ENCODE measurements around the gene PNMA8C. TPM values are rescaled to one million over a fixed set of nuclear protein-coding genes. Genes with fewer than 3 reads are reported as not detected.
"Not testable (repeated sequence)": the region's sequence is repeated elsewhere in the genome, so short reads cannot be mapped to it uniquely, and the experiment has no call there.

PNMA8C gene
- total RNA-seq, 1 experiment from 2014 or later: not detected

- intact Hi-C loops (cut with micrococcal nuclease): no loop called here
- peaks cover 12% of the 10 kb centered on the region; the same call in 1 of the 2 replicates for H3K79me2 ChIP-seq (ENCODE audit: low read length)
- CTCF ChIA-PET: no interaction called here
Observed at GRCh38 chr19:46380690-46381089, 48.0 kb downstream of the PNMA8C start.

GRCh38 chr19:46378268-46378667 lies 50.5 kb downstream of the PNMA8C start:
- no peak overlapping the region for H3K4me2 ChIP-seq (ENCODE audit: low read length)
- ChIA-PET POLR2A (ENCODE audit: unreplicated experiment) (no interaction called here), CTCF (no interaction called here)
- no TSS peak for BruUV-seq (replicated peaks)
- H2AFZ ChIP-seq (ENCODE audit: low read length): no peak overlapping the region
- no peak overlapping the region for H3K9ac ChIP-seq (ENCODE audit: low read length)
- no peak overlapping the region for H3K4me3 ChIP-seq (ENCODE audit: low read length)
- no peaks in the 10 kb centered on the region for H3K9me3 ChIP-seq (ENCODE audit: low read length)
- H3K27ac ChIP-seq (ENCODE audit: low read length): no peak overlapping the region
- no peaks in the 10 kb centered on the region for H3K27me3 ChIP-seq (ENCODE audit: low read length)
- H3F3A ChIP-seq (ENCODE audit: low read length, unreplicated experiment): no peaks in the 10 kb centered on the region
- intact Hi-C loops (cut with micrococcal nuclease): no loop called here
- ATAC-seq (no peak), DNase-seq (no peak)
- peaks cover 18% of the 10 kb centered on the region for H3K36me3 ChIP-seq (ENCODE audit: low read depth, low read length)
- H3K9me2 ChIP-seq (replicated peaks; ENCODE audit: low read length): no peaks in the 10 kb centered on the region
- peaks cover 23% of the 10 kb centered on the region for H3K79me2 ChIP-seq (ENCODE audit: low read length)
- no peak for TF ChIP-seq EZH2 (IDR thresholded peaks at IDR 0.05; ENCODE audit: low read length, unreplicated experiment)
- TF ChIP-seq EZH2phosphoT487 (IDR thresholded peaks at IDR 0.05; ENCODE audit: borderline replicate concordance, low read length): no peak
- no peak for TF ChIP-seq CTCF (conservative IDR thresholded peaks at IDR 0.05; ENCODE audit: low read depth, low read length)
- H3K4me1 ChIP-seq (ENCODE audit: insufficient read depth, low read length): peaks cover 23% of the 10 kb centered on the region
- H4K20me1 ChIP-seq (ENCODE audit: low read length): 0 out of 2 replicates have a peak, but pooled peaks cover 4% of the 10 kb centered on the region

More at GRCh38 chr19:46380690-46381089, 48.0 kb downstream of the PNMA8C start:
- no peak overlapping the region for H3K27ac ChIP-seq (ENCODE audit: low read length)
- no peak for DNase-seq
- TF ChIP-seq EZH2phosphoT487 (IDR thresholded peaks at IDR 0.05; ENCODE audit: borderline replicate concordance, low read length) (no peak), CTCF (conservative IDR thresholded peaks at IDR 0.05; ENCODE audit: low read depth, low read length) (no peak), EZH2 (IDR thresholded peaks at IDR 0.05; ENCODE audit: low read length, unreplicated experiment) (no peak)
- 0 out of 2 replicates have a peak, but pooled peaks cover 4% of the 10 kb centered on the region for H4K20me1 ChIP-seq (ENCODE audit: low read length)
- BruUV-seq (replicated peaks): no TSS peak
- H3K36me3 ChIP-seq (ENCODE audit: low read depth, low read length): peaks cover 18% of the 10 kb centered on the region
- H3K9me2 ChIP-seq (replicated peaks; ENCODE audit: low read length): no peaks in the 10 kb centered on the region
- H3K9me3 ChIP-seq (ENCODE audit: low read length): no peaks in the 10 kb centered on the region
- POLR2A ChIA-PET (ENCODE audit: unreplicated experiment): no interaction called here
- H3K4me2 ChIP-seq (ENCODE audit: low read length): no peak overlapping the region
- H3K27me3 ChIP-seq (ENCODE audit: low read length): no peaks in the 10 kb centered on the region
- no peaks in the 10 kb centered on the region for H3F3A ChIP-seq (ENCODE audit: low read length, unreplicated experiment)
- peaks cover 9% of the 10 kb centered on the region for H3K4me1 ChIP-seq (ENCODE audit: insufficient read depth, low read length)
- no peak overlapping the region for H2AFZ ChIP-seq (ENCODE audit: low read length)
- H3K4me3 ChIP-seq (ENCODE audit: low read length): no peak overlapping the region
- ATAC-seq: no peak
- H3K9ac ChIP-seq (ENCODE audit: low read length): no peak overlapping the region

- BruUV-seq (replicated peaks): no TSS peak
- POLR2A ChIA-PET (ENCODE audit: unreplicated experiment): no interaction called here
- no peak for DNase-seq
- no peaks in the 10 kb centered on the region for H3K27me3 ChIP-seq (ENCODE audit: low read length)
- H3F3A ChIP-seq (ENCODE audit: low read length, unreplicated experiment): no peaks in the 10 kb centered on the region
- H3K27ac ChIP-seq (ENCODE audit: low read length): no peak overlapping the region
- no peak overlapping the region for H2AFZ ChIP-seq (ENCODE audit: low read length)
- no peak overlapping the region for H3K4me2 ChIP-seq (ENCODE audit: low read length)
- H4K20me1 ChIP-seq (ENCODE audit: low read length): 0 out of 2 replicates have a peak, but pooled peaks cover 4% of the 10 kb centered on the region
- peaks cover 33% of the 10 kb centered on the region for H3K79me2 ChIP-seq (ENCODE audit: low read length)
- intact Hi-C loops (cut with micrococcal nuclease): no loop called here
- peaks cover 18% of the 10 kb centered on the region for H3K36me3 ChIP-seq (ENCODE audit: low read depth, low read length)
- TF ChIP-seq EZH2 (IDR thresholded peaks at IDR 0.05; ENCODE audit: low read length, unreplicated experiment) (no peak), CTCF (conservative IDR thresholded peaks at IDR 0.05; ENCODE audit: low read depth, low read length) (no peak), EZH2phosphoT487 (IDR thresholded peaks at IDR 0.05; ENCODE audit: borderline replicate concordance, low read length) (no peak)
- peaks cover 41% of the 10 kb centered on the region for H3K4me1 ChIP-seq (ENCODE audit: insufficient read depth, low read length)
- H3K9me3 ChIP-seq (ENCODE audit: low read length): no peaks in the 10 kb centered on the region
- no peak for ATAC-seq
- no peaks in the 10 kb centered on the region for H3K9me2 ChIP-seq (replicated peaks; ENCODE audit: low read length)
- H3K9ac ChIP-seq (ENCODE audit: low read length): no peak overlapping the region
- CTCF ChIA-PET: no interaction called here
- no peak overlapping the region for H3K4me3 ChIP-seq (ENCODE audit: low read length)
Observed at GRCh38 chr19:46376241-46377153, 52.2 kb downstream of the PNMA8C start.

- H3K79me2 ChIP-seq (ENCODE audit: low read length): peaks cover 38% of the 10 kb centered on the region
Observed at GRCh38 chr19:46375476-46376067, 53.2 kb downstream of the PNMA8C start.

More at GRCh38 chr19:46375476-46376067, 53.2 kb downstream of the PNMA8C start:
- CTCF ChIA-PET; H3K4me2 ChIP-seq (ENCODE audit: low read length); H3K9ac ChIP-seq (ENCODE audit: low read length); POLR2A ChIA-PET (ENCODE audit: unreplicated experiment); BruUV-seq (replicated peaks); H2AFZ ChIP-seq (ENCODE audit: low read length); ATAC-seq; intact Hi-C loops (cut with micrococcal nuclease); H3F3A ChIP-seq (ENCODE audit: low read length, unreplicated experiment); H3K27me3 ChIP-seq (ENCODE audit: low read length); H4K20me1 ChIP-seq (ENCODE audit: low read length); H3K9me2 ChIP-seq (replicated peaks; ENCODE audit: low read length); H3K27ac ChIP-seq (ENCODE audit: low read length); H3K9me3 ChIP-seq (ENCODE audit: low read length); H3K4me3 ChIP-seq (ENCODE audit: low read length); DNase-seq: not testable (repeated sequence)
- Histone ChIP-seq H3K4me1 (ENCODE audit: insufficient read depth, low read length) (peaks cover 47% of the 10 kb centered on the region), H3K36me3 (ENCODE audit: low read depth, low read length) (peaks cover 15% of the 10 kb centered on the region)

Data from PC-3 (cell line).